ENCODE data around the gene AIFM1.

Gene AIFM1

DNA sequence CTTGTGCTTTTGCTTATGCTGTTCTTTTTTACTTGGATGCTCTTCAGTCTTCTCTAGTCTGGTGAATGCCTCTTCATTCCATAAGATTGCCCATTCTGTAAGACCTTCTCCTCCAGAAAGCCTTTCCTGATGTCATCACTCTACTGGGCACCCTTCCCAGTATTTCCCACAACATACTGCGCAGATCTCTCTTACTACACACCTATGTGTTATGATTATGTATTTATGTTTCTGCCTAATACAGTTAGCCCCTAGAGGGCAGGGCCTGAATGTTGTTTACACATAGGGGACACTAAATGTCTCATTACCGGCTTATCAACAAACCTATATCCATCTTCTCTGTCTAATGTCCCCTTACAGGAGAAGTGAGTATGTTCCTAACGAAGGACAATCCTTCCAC is 21.1 kb downstream of the AIFM1 start:
- Histone ChIP-seq H3K27me3 (ENCODE audit: control insufficient read depth in 1 of 2, insufficient read depth in 2 of 2, low read length in 2 of 2) (no peaks in the 10 kb centered on the region), H3K9ac (ENCODE audit: low read length in 2 of 2) (no peak overlapping the region), H3K9me3 (ENCODE audit: control insufficient read depth in 2 of 2, low read length in 2 of 2) (no peaks in the 10 kb centered on the region), H3K4me3 (ENCODE audit: low read length in 2 of 2) (no peak overlapping the region), H3K27ac (ENCODE audit: low read length) (no peak overlapping the region), H3K4me1 (ENCODE audit: control insufficient read depth, insufficient read depth, low read length) (no peaks in the 10 kb centered on the region), H3K36me3 (ENCODE audit: control insufficient read depth in 2 of 2, insufficient read depth in 2 of 2, low read length in 2 of 2) (peaks cover 18 to 26% of the 10 kb centered on the region in 2 donors)

DNA sequence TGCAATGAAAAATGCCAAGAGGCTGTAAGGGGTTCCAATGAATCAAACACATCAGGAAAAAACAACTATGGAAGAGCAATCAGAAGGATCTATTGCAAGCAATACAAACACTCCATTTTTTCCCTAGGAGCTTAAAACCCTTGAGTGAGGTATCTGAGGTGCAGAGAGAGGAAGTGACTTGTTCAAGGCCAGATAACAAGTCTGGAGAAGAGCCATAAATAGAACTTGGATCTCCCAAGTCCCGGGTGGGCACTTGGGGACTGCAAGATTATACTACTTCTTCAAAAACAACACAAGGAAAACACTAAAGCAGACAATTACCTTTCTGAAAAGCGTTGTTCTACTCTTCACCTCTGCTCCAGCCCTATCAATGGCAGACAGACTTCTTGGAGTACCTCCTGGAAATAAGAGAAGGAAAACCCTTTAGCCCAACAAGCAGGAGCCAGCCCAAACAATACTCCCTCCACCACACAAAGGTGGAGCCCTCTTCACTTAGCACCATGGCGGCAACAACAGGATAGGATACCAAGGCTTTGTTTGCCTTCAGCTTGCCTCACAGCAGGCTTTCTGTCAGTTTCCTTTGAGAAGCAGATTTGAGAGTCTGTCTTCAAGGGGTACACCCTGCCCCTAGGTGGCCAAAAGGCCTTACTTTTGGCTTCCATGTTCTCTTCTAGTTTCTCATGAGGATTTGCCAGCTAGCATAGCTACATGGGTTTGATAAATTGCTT is 26.0 kb downstream of the AIFM1 start:
- Histone ChIP-seq H3K36me3 (ENCODE audit: control insufficient read depth in 2 of 2, insufficient read depth in 2 of 2, low read length in 2 of 2) (peaks cover 24 to 31% of the 10 kb centered on the region in 2 donors), H3K4me1 (ENCODE audit: control insufficient read depth, insufficient read depth, low read length) (no peaks in the 10 kb centered on the region), H3K27me3 (ENCODE audit: control insufficient read depth in 1 of 2, insufficient read depth in 2 of 2, low read length in 2 of 2) (no peaks in the 10 kb centered on the region), H3K9me3 (ENCODE audit: control insufficient read depth in 2 of 2, low read length in 2 of 2) (no peaks in the 10 kb centered on the region), H3K27ac (ENCODE audit: low read length) (no peak overlapping the region), H3K9ac (ENCODE audit: low read length in 2 of 2) (no peak overlapping the region), H3K4me3 (ENCODE audit: low read length in 2 of 2) (no peak overlapping the region)

DNA sequence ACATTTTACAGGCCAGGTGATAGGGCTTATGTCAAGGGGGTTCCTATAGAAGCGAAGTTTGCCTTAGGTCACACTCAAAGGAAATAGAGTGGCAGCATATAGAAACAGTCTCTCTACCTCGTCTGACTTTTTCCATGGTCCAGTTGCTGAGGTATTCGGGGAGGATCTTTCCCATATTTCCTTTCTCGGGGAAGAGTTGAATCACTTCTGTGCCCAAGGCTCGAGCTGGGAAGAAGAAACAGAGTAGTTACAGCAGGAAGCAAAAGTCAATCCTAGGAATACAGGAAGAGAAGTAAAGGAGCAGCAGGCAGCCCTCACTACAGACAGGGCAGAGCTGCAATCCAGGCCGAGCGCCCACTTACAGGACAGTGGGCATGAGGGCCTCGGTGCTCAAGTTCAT is 28.7 kb downstream of the AIFM1 start:
- Histone ChIP-seq H3K4me3 (ENCODE audit: low read length in 2 of 2) (no peak overlapping the region), H3K36me3 (ENCODE audit: control insufficient read depth in 2 of 2, insufficient read depth in 2 of 2, low read length in 2 of 2) (peaks cover 21 to 24% of the 10 kb centered on the region in 2 donors), H3K9ac (ENCODE audit: low read length in 2 of 2) (no peak overlapping the region), H3K4me1 (ENCODE audit: control insufficient read depth, insufficient read depth, low read length) (no peaks in the 10 kb centered on the region), H3K27me3 (ENCODE audit: control insufficient read depth in 1 of 2, insufficient read depth in 2 of 2, low read length in 2 of 2) (no peaks in the 10 kb centered on the region), H3K27ac (ENCODE audit: low read length) (no peak overlapping the region), H3K9me3 (ENCODE audit: control insufficient read depth in 2 of 2, low read length in 2 of 2) (no peaks in the 10 kb centered on the region)

DNA sequence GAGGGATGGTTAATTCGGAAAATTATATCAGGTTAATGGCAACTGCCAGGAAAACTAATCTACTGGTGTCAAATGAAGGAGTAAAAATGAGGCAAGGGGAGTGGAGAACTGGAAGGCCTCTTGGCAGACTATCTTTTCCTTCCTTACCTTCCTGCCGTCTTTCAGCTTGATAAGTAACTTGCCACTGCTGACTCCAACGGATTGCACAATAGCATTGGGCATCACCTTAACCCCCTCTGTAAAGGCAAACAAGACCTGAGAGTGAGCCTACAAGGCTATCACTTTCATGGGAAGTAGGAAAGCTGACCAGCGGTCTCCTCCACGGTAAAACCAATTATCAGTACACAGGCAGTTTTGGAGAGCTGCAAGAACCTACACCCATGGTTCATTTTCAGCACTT is 29.1 kb downstream of the AIFM1 start:
- Histone ChIP-seq H3K36me3 (ENCODE audit: control insufficient read depth in 2 of 2, insufficient read depth in 2 of 2, low read length in 2 of 2) (peaks cover 20 to 24% of the 10 kb centered on the region in 2 donors), H3K27me3 (ENCODE audit: control insufficient read depth in 1 of 2, insufficient read depth in 2 of 2, low read length in 2 of 2) (peaks cover 0 to under 1% of the 10 kb centered on the region in 2 donors), H3K9me3 (ENCODE audit: control insufficient read depth in 2 of 2, low read length in 2 of 2) (no peaks in the 10 kb centered on the region), H3K9ac (ENCODE audit: low read length in 2 of 2) (no peak overlapping the region), H3K27ac (ENCODE audit: low read length) (no peak overlapping the region), H3K4me1 (ENCODE audit: control insufficient read depth, insufficient read depth, low read length) (no peaks in the 10 kb centered on the region), H3K4me3 (ENCODE audit: low read length in 2 of 2) (no peak overlapping the region)

DNA sequence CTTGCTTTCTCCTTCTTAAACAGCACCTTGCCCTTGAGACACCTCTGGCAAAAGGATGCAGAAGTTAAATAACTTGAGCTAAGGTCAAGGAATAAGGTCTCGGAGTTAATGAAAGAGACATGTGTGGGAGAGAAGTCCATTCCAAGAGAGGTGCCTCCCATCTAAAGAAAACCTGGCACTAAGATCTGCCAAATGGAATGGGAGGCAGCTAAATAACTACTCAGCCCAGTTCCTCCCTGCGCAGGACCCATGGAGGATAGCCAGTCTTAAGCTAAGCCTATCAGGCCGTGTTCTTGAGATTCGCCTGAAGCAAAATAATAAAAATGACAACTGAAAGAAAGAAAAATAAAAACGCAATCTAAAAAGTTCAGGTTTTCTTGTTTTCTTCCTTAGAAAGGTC is 34.7 kb downstream of the AIFM1 start:
- no peak overlapping the region for H3K27ac ChIP-seq (ENCODE audit: low read length)
- peaks cover 9 to 21% of the 10 kb centered on the region in 2 donors for H3K36me3 ChIP-seq (ENCODE audit: control insufficient read depth in 2 of 2, insufficient read depth in 2 of 2, low read length in 2 of 2)
- H3K4me1 ChIP-seq (ENCODE audit: control insufficient read depth, insufficient read depth, low read length): peaks cover under 1% of the 10 kb centered on the region
- H3K27me3 ChIP-seq (ENCODE audit: control insufficient read depth in 1 of 2, insufficient read depth in 2 of 2, low read length in 2 of 2): peaks cover 0 to 2% of the 10 kb centered on the region in 2 donors
- H3K9ac ChIP-seq (ENCODE audit: low read length in 2 of 2): no peak overlapping the region
- H3K4me3 ChIP-seq (ENCODE audit: low read length in 2 of 2): no peak overlapping the region
- H3K9me3 ChIP-seq (ENCODE audit: control insufficient read depth in 2 of 2, low read length in 2 of 2): no peaks in the 10 kb centered on the region

DNA sequence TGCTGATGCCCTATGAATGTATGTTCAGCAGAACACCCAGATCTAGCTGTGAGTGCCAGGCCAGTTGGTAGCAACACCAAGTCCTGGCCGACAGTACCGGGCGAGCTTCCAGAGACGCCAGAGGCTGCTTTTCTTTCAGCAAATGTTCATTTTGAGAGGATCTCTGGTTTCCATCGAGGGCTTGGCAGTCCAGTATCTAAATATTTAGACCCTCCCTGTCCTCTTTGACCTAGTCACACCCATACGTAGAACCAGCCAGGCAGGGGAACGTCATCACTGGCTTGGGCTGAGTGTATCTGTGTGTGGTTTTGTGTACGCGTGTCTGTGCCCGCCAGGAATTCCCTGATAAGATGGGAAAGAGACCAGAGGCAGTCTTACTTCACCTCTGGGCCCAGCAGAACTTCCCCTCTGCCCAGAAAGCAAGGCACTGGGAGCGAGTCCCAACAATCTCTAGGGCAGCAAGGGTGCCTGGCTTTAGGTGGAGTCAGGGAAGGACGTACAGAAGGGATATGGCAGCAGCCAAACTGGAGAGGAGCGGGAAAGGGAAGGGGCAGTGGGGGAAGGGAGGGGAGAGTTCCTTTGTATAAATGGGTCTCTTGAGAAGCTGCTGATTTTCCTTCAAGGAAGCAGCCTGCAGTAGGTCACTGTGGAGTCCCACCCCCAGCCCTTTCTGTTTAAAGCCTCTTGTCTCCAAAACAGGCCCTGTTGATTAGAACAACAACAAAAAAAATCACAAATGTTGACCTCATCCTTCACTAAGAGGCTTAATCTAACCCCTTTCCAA is 40.4 kb downstream of the AIFM1 start:
- Histone ChIP-seq H3K9ac (ENCODE audit: low read length in 2 of 2) (peak overlapping the region; percentile 15 to 21), H3K27ac (ENCODE audit: low read length) (peak overlapping the region; percentile 79), H3K27me3 (ENCODE audit: control insufficient read depth in 1 of 2, insufficient read depth in 2 of 2, low read length in 2 of 2) (peaks cover 0 to 8% of the 10 kb centered on the region in 2 donors), H3K4me3 (ENCODE audit: low read length in 2 of 2) (peak overlapping the region in 1 of 2 donors; percentile 3), H3K36me3 (ENCODE audit: control insufficient read depth in 2 of 2, insufficient read depth in 2 of 2, low read length in 2 of 2) (peaks cover 5 to 14% of the 10 kb centered on the region in 2 donors), H3K9me3 (ENCODE audit: control insufficient read depth in 2 of 2, low read length in 2 of 2) (no peaks in the 10 kb centered on the region), H3K4me1 (ENCODE audit: control insufficient read depth, insufficient read depth, low read length) (peaks cover 15% of the 10 kb centered on the region)

DNA sequence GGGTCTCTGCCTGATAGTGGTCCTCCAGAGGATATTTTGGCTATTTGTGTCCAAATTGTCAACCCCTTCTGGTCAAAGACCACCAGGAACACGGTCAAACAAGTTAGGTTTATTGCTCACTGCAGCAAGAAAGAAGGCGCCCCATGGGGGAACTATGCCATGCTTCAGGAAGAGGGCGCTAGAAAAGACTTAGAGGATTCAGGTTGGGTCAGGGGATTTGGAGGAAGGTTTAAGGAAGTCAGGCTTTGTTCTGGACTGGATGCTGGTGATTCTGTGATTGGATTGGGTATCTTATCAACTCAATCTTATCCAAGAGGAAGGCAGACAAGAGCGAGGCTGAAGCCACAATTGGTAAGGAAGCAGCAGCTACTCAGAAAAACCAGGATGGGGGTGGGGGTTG is 41.1 kb downstream of the AIFM1 start:
- Histone ChIP-seq H3K4me3 (ENCODE audit: low read length in 2 of 2) (no peak overlapping the region), H3K36me3 (ENCODE audit: control insufficient read depth in 2 of 2, insufficient read depth in 2 of 2, low read length in 2 of 2) (peaks cover 5 to 12% of the 10 kb centered on the region in 2 donors), H3K4me1 (ENCODE audit: control insufficient read depth, insufficient read depth, low read length) (peaks cover 18% of the 10 kb centered on the region), H3K9me3 (ENCODE audit: control insufficient read depth in 2 of 2, low read length in 2 of 2) (no peaks in the 10 kb centered on the region), H3K27me3 (ENCODE audit: control insufficient read depth in 1 of 2, insufficient read depth in 2 of 2, low read length in 2 of 2) (peaks cover 0 to 8% of the 10 kb centered on the region in 2 donors), H3K9ac (ENCODE audit: low read length in 2 of 2) (no peak overlapping the region), H3K27ac (ENCODE audit: low read length) (peak overlapping the region; percentile 79)

DNA sequence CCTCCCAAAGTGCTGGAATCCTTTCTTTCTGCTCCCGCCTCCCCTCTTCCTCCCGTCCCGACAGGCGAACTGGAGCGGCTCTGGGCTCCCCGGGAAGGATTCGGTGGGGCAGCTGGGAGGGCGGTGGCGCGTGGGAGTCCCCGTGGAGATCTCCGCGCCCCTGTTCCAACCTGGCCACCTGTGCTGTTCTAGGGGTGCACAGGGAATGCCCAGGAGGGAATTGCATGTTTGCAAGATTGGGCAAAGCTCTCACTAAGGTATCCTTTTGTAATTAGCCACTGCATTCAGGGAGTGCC is 44.2 kb downstream of the AIFM1 start:
- Histone ChIP-seq H3K27ac (ENCODE audit: low read length) (no peak overlapping the region), H3K36me3 (ENCODE audit: control insufficient read depth in 2 of 2, insufficient read depth in 2 of 2, low read length in 2 of 2) (no peaks in the 10 kb centered on the region), H3K4me1 (ENCODE audit: control insufficient read depth, insufficient read depth, low read length) (peaks cover 27% of the 10 kb centered on the region), H3K9me3 (ENCODE audit: control insufficient read depth in 2 of 2, low read length in 2 of 2) (no peaks in the 10 kb centered on the region), H3K27me3 (ENCODE audit: control insufficient read depth in 1 of 2, insufficient read depth in 2 of 2, low read length in 2 of 2) (peaks cover 0 to 10% of the 10 kb centered on the region in 2 donors), H3K4me3 (ENCODE audit: low read length in 2 of 2) (peak overlapping the region in 1 of 2 donors; percentile 66), H3K9ac (ENCODE audit: low read length in 2 of 2) (no peak overlapping the region)

DNA sequence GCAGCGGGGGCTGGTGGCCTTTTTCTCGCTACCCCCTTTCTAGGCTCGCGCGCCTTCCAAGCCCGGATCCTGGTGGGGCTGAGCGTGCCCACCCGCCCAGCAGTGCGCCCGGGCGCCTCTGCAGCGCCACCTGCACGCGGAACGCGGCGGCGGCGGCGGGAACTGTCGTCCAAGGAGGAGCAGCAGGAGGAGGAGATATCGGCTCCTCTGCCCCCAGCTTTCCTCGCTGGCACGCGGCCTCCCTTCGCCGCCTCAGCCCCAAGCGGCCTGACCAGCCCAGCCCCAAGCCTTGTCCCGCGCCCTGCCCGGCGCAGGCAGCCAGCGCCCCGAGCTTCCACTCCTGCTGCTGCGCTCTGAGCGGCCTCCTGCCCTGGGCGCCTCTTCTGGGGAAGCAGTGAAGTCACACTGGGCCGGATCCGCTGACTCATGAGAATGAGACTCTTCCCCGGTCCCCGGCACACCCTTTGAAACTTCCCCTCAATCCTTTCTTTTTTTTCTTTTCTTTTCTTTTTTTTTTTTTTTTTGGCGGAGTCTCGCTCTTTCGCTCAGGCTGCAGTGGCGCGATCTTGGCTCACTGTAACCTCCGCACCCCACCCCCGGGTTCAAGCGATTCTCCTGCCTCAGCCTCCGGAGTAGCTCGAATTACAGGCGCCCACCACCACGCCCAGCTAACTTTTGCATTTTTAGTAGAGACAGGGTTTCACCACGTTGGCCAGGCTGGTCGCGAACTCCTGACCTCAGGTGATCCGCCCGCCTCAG is 44.7 kb downstream of the AIFM1 start:
- H3K27ac ChIP-seq (ENCODE audit: low read length): peak overlapping the region; percentile 37
- peaks cover 0 to 10% of the 10 kb centered on the region in 2 donors for H3K27me3 ChIP-seq (ENCODE audit: control insufficient read depth in 1 of 2, insufficient read depth in 2 of 2, low read length in 2 of 2)
- no peaks in the 10 kb centered on the region for H3K36me3 ChIP-seq (ENCODE audit: control insufficient read depth in 2 of 2, insufficient read depth in 2 of 2, low read length in 2 of 2)
- peak overlapping the region; percentile 40 to 66 for H3K4me3 ChIP-seq (ENCODE audit: low read length in 2 of 2)
- H3K9me3 ChIP-seq (ENCODE audit: control insufficient read depth in 2 of 2, low read length in 2 of 2): no peaks in the 10 kb centered on the region
- H3K9ac ChIP-seq (ENCODE audit: low read length in 2 of 2): peak overlapping the region; percentile 15 to 29
- H3K4me1 ChIP-seq (ENCODE audit: control insufficient read depth, insufficient read depth, low read length): peaks cover 26% of the 10 kb centered on the region

DNA sequence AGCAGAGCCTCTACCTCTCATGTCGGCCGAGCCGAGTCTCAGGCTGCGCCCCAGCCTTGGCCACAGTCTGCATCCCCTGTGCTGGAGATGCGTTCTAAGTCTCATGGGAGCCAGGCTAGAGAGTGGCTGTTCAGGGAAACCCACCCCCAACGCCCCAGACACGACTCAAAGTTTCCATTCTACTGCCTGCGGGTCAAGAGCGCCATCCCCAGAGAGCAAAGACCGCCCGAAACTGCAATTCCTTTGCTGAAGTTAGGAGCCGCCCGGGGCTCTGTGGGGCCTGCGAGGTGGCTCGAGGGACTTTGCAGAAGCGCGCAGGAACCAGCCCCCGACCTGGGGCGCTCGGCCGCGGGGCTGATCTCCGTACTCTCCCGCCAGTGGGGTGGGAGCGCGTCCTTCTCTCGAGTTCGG is 45.3 kb downstream of the AIFM1 start:
- no peak overlapping the region for H3K9ac ChIP-seq (ENCODE audit: low read length in 2 of 2)
- H3K4me3 ChIP-seq (ENCODE audit: low read length in 2 of 2): peak overlapping the region; percentile 40 to 66
- peaks cover 20% of the 10 kb centered on the region for H3K4me1 ChIP-seq (ENCODE audit: control insufficient read depth, insufficient read depth, low read length)
- H3K27me3 ChIP-seq (ENCODE audit: control insufficient read depth in 1 of 2, insufficient read depth in 2 of 2, low read length in 2 of 2): peaks cover 0 to 10% of the 10 kb centered on the region in 2 donors
- no peaks in the 10 kb centered on the region for H3K36me3 ChIP-seq (ENCODE audit: control insufficient read depth in 2 of 2, insufficient read depth in 2 of 2, low read length in 2 of 2)
- H3K27ac ChIP-seq (ENCODE audit: low read length): peak overlapping the region; percentile 37
- H3K9me3 ChIP-seq (ENCODE audit: control insufficient read depth in 2 of 2, low read length in 2 of 2): no peaks in the 10 kb centered on the region

Measured in stomach smooth muscle (tissue), 2 donors.